GM23338 (cell line): ENCODE data around the gene TMEM218. TPM values are rescaled to one million over a fixed set of nuclear protein-coding genes. Genes with fewer than 3 reads are reported as not detected.

Experiments used
- ATAC-seq: fragments of 200-7000 bp; cut with Tn5 transposase; 3 replicates; pipeline ENCODE4 v1.9.1; 2020
- DNase-seq: peaks from one replicate; pipeline ENCODE4 v3.0.0-alpha.2; 2015; ENCODE audit warnings: low spot score
- H2AFZ ChIP-seq: fragments of 200-600 bp; sonication (generic); 2 replicates; pipeline ENCODE4 v1.8.0; 2016; ENCODE audit warnings: antibody characterized with exemption, mild to moderate bottlenecking, moderate library complexity
- H3F3A ChIP-seq: fragments of 200-600 bp; sonication (generic); replicated peaks from 2 replicates; pipeline ENCODE4 v1.8.0; 2017; ENCODE audit warnings: antibody characterized with exemption, mixed run types, low read depth
- H3K27ac ChIP-seq: fragments of 200-600 bp; sonication (generic); 2 replicates; pipeline ENCODE4 v1.6.1; 2016; ENCODE audit warnings: low read depth
- H3K27me3 ChIP-seq: fragments of 200-600 bp; sonication (generic); 2 replicates; pipeline ENCODE4 v1.8.0; 2016; ENCODE audit warnings: mild to moderate bottlenecking, mixed run types, moderate library complexity; ENCODE audit not compliant: insufficient read depth
- H3K36me3 ChIP-seq: fragments of 200-600 bp; sonication (generic); 2 replicates; pipeline ENCODE4 v1.8.0; 2016; ENCODE audit warnings: mild to moderate bottlenecking; ENCODE audit not compliant: insufficient read depth
- H3K4me1 ChIP-seq: fragments of 200-600 bp; sonication (generic); 2 replicates; pipeline ENCODE4 v1.8.0; 2016; ENCODE audit warnings: mild to moderate bottlenecking, moderate library complexity; ENCODE audit not compliant: insufficient read depth
- H3K4me2 ChIP-seq: fragments of 200-600 bp; sonication (generic); 2 replicates; pipeline ENCODE4 v1.7.1; 2017; ENCODE audit warnings: mixed run types
- H3K4me3 ChIP-seq: fragments of 200-600 bp; sonication (generic); 2 replicates; pipeline ENCODE4 v1.6.1; 2016; ENCODE audit warnings: mixed run types
- H3K79me2 ChIP-seq: fragments of 200-600 bp; sonication (generic); replicated peaks from 2 replicates; pipeline ENCODE4 v1.8.0; 2017; ENCODE audit warnings: mild to moderate bottlenecking; ENCODE audit not compliant: insufficient read depth
- H3K9me2 ChIP-seq: fragments of 200-600 bp; sonication (generic); 2 replicates; pipeline ENCODE4 v1.8.0; 2017; ENCODE audit not compliant: insufficient read depth
- H4K20me1 ChIP-seq: fragments of 200-600 bp; sonication (generic); replicated peaks from 2 replicates; pipeline ENCODE4 v1.8.0; 2017; ENCODE audit warnings: mild to moderate bottlenecking; ENCODE audit not compliant: insufficient read depth
- H3K27ac Mint-ChIP-seq: 2 replicates; pipeline ENCODE4 v1.8.0; 2020; ENCODE audit warnings: inconsistent platforms, mild to moderate bottlenecking, moderate library complexity, mixed read lengths
- H3K27me3 Mint-ChIP-seq: 3 replicates; pipeline ENCODE4 v1.8.0; 2022; ENCODE audit warnings: low read depth, mild to moderate bottlenecking, moderate library complexity, mixed read lengths, inconsistent platforms; ENCODE audit not compliant: insufficient read depth, poor library complexity
- H3K36me3 Mint-ChIP-seq: 3 replicates; pipeline ENCODE4 v1.8.0; 2021; ENCODE audit warnings: low read depth, mild to moderate bottlenecking, inconsistent platforms, moderate library complexity, mixed read lengths
- H3K4me1 Mint-ChIP-seq: 3 replicates; pipeline ENCODE4 v1.8.0; 2020; ENCODE audit warnings: mild to moderate bottlenecking, inconsistent platforms, mixed read lengths
- H3K4me3 Mint-ChIP-seq: 3 replicates; pipeline ENCODE4 v1.8.0; 2021; ENCODE audit warnings: moderate library complexity, mild to moderate bottlenecking, inconsistent platforms, mixed read lengths
- H3K9me3 Mint-ChIP-seq: 3 replicates; pipeline ENCODE4 v1.8.0; 2020; ENCODE audit warnings: moderate library complexity, mild to moderate bottlenecking, inconsistent platforms, mixed read lengths
- CREB1 ChIP-seq: fragments of 250-450 bp; sonication (Bioruptor Pico); IDR thresholded peaks from 2 replicates; pipeline ENCODE4 v1.5.0; 2020; ENCODE audit warnings: low read depth, mild to moderate bottlenecking, moderate library complexity
- ETS1 ChIP-seq: IDR thresholded peaks from 2 replicates; pipeline ENCODE4 v1.6.1; 2016; ENCODE audit warnings: antibody characterized with exemption
- EZH2 ChIP-seq: fragments of 200-600 bp; sonication (generic); IDR thresholded peaks from one replicate; pipeline ENCODE4 v1.8.0; 2017; ENCODE audit warnings: antibody characterized with exemption, mild to moderate bottlenecking, low read depth; ENCODE audit not compliant: unreplicated experiment
- EZH2phosphoT487 ChIP-seq: fragments of 200-600 bp; sonication (generic); IDR thresholded peaks from one replicate; pipeline ENCODE4 v1.8.1; 2018; ENCODE audit warnings: antibody characterized with exemption; ENCODE audit not compliant: unreplicated experiment
- JUNB ChIP-seq: IDR thresholded peaks from one replicate; pipeline ENCODE4 v1.6.1; 2016; ENCODE audit warnings: antibody characterized with exemption; ENCODE audit not compliant: unreplicated experiment
- NANOG ChIP-seq: IDR thresholded peaks from 2 replicates; pipeline ENCODE4 v1.6.1; 2016; ENCODE audit warnings: antibody characterized with exemption, borderline replicate concordance
- POLR2AphosphoS5 ChIP-seq: IDR thresholded peaks from 2 replicates; pipeline ENCODE4 v1.6.1; 2016; ENCODE audit warnings: antibody characterized with exemption, low read depth
- STAT1 ChIP-seq: IDR thresholded peaks from one replicate; pipeline ENCODE4 v1.6.1; 2016; ENCODE audit warnings: antibody characterized with exemption; ENCODE audit not compliant: unreplicated experiment
- ZNF114 ChIP-seq: fragments of 250-450 bp; sonication (Bioruptor Pico); IDR thresholded peaks from 2 replicates; pipeline ENCODE4 v1.5.0; 2020; ENCODE audit warnings: mild to moderate bottlenecking, moderate library complexity
- ZNF331 ChIP-seq: fragments of 250-450 bp; sonication (Bioruptor Pico); IDR thresholded peaks from 2 replicates; pipeline ENCODE4 v1.5.0; 2020; ENCODE audit warnings: low read depth, mild to moderate bottlenecking, moderate library complexity
- polyA plus RNA-seq: library from polyadenylated mRNA; unstranded; fragments of >200 nt; fragmentation: Nextera tagmentation; extraction: Ambion mirVana; gene quantifications from 2 replicates; pipeline ENCODE4 v1.2.1, GENCODE V29; 2016
- total RNA-seq: library from RNA; depleted of rRNA; stranded (reverse); fragments of >200 nt; shearing (Covaris generic); gene quantifications from 2 replicates; pipeline ENCODE4 v1.2.3, GENCODE V29; 2014
- TF ChIP-seq, protein P1 (sequence below): IDR thresholded peaks from one replicate; pipeline ENCODE4 v1.6.1; 2018; ENCODE audit warnings: antibody characterized with exemption; ENCODE audit not compliant: unreplicated experiment
- TF ChIP-seq, protein P2 (sequence below): fragments of 250-450 bp; sonication (Bioruptor Pico); IDR thresholded peaks from 2 replicates; pipeline ENCODE4 v1.5.0; 2020; ENCODE audit warnings: mild to moderate bottlenecking, moderate library complexity
- TF ChIP-seq, protein P3 (sequence below), 2 experiments: fragments of 200-600 bp in 1 of 2; sonication (generic) in 1 of 2; conservative IDR thresholded peaks; 2 replicates each; pipeline versions ENCODE4 v1.5.1 to v1.6.1; 2016 to 2017; ENCODE audit warnings: antibody characterized with exemption in 2 of 2, low read depth in 2 of 2, mild to moderate bottlenecking in 2 of 2, moderate library complexity in 1 of 2

TMEM218 gene
- total and polyA plus RNA-seq, 2 experiments from 2014 or later = 23.7 to 24.2 TPM

DNA sequence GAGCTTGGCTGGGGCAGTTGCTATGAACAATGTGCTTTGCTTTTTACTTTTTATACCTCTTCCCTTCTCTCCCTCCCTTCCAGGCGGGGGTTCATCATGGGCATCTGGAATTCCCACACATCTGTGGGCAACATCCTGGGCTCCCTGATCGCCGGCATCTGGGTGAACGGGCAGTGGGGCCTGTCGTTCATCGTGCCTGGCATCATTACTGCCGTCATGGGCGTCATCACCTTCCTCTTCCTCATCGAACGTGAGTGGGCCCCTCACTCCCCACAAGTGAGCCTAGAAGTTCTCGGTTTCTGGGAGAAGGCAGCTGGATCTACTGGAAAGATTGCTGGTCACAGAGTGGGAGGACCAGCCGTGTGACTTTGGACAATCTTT, 30.9 kb downstream of the TMEM218 start:
- H3K27me3 Mint-ChIP-seq = peaks cover 12% of the 10 kb centered on the region

More for the DNA sequence above, 30.9 kb downstream of the TMEM218 start:
- Histone ChIP-seq H3K4me1 (no peaks in the 10 kb centered on the region), H3K9me2 (no peaks in the 10 kb centered on the region), H3K36me3 (no peaks in the 10 kb centered on the region), H3K79me2 (no peaks in the 10 kb centered on the region), H3K4me3 (no peak overlapping the region), H2AFZ (no peak overlapping the region), H3F3A (no peaks in the 10 kb centered on the region), H3K27me3 (no peaks in the 10 kb centered on the region), H4K20me1 (no peaks in the 10 kb centered on the region), H3K4me2 (no peak overlapping the region), H3K27ac (no peak overlapping the region)
- H3K4me3 Mint-ChIP-seq = no peak overlapping the region
- H3K9me3 Mint-ChIP-seq = no peaks in the 10 kb centered on the region; the same call in 2 of the 3 replicates
- DNase-seq = no peak
- peaks cover 2% of the 10 kb centered on the region for H3K4me1 Mint-ChIP-seq
- H3K36me3 Mint-ChIP-seq = no peaks in the 10 kb centered on the region; the same call in 2 of the 3 replicates
- ATAC-seq = no peak
- no peak overlapping the region for H3K27ac Mint-ChIP-seq
- TF ChIP-seq ZNF331 (CRISPR knock-in tag) (no peak), POLR2AphosphoS5 (no peak), NANOG (no peak), ZNF114 (CRISPR knock-in tag) (no peak), ETS1 (no peak), JUNB (no peak), EZH2phosphoT487 (no peak), STAT1 (no peak), CREB1 (CRISPR knock-in tag) (no peak), EZH2 (no peak)
- TF ChIP-seq, protein P1, sequence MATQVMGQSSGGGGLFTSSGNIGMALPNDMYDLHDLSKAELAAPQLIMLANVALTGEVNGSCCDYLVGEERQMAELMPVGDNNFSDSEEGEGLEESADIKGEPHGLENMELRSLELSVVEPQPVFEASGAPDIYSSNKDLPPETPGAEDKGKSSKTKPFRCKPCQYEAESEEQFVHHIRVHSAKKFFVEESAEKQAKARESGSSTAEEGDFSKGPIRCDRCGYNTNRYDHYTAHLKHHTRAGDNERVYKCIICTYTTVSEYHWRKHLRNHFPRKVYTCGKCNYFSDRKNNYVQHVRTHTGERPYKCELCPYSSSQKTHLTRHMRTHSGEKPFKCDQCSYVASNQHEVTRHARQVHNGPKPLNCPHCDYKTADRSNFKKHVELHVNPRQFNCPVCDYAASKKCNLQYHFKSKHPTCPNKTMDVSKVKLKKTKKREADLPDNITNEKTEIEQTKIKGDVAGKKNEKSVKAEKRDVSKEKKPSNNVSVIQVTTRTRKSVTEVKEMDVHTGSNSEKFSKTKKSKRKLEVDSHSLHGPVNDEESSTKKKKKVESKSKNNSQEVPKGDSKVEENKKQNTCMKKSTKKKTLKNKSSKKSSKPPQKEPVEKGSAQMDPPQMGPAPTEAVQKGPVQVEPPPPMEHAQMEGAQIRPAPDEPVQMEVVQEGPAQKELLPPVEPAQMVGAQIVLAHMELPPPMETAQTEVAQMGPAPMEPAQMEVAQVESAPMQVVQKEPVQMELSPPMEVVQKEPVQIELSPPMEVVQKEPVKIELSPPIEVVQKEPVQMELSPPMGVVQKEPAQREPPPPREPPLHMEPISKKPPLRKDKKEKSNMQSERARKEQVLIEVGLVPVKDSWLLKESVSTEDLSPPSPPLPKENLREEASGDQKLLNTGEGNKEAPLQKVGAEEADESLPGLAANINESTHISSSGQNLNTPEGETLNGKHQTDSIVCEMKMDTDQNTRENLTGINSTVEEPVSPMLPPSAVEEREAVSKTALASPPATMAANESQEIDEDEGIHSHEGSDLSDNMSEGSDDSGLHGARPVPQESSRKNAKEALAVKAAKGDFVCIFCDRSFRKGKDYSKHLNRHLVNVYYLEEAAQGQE = no peak
- TF ChIP-seq, protein P2, sequence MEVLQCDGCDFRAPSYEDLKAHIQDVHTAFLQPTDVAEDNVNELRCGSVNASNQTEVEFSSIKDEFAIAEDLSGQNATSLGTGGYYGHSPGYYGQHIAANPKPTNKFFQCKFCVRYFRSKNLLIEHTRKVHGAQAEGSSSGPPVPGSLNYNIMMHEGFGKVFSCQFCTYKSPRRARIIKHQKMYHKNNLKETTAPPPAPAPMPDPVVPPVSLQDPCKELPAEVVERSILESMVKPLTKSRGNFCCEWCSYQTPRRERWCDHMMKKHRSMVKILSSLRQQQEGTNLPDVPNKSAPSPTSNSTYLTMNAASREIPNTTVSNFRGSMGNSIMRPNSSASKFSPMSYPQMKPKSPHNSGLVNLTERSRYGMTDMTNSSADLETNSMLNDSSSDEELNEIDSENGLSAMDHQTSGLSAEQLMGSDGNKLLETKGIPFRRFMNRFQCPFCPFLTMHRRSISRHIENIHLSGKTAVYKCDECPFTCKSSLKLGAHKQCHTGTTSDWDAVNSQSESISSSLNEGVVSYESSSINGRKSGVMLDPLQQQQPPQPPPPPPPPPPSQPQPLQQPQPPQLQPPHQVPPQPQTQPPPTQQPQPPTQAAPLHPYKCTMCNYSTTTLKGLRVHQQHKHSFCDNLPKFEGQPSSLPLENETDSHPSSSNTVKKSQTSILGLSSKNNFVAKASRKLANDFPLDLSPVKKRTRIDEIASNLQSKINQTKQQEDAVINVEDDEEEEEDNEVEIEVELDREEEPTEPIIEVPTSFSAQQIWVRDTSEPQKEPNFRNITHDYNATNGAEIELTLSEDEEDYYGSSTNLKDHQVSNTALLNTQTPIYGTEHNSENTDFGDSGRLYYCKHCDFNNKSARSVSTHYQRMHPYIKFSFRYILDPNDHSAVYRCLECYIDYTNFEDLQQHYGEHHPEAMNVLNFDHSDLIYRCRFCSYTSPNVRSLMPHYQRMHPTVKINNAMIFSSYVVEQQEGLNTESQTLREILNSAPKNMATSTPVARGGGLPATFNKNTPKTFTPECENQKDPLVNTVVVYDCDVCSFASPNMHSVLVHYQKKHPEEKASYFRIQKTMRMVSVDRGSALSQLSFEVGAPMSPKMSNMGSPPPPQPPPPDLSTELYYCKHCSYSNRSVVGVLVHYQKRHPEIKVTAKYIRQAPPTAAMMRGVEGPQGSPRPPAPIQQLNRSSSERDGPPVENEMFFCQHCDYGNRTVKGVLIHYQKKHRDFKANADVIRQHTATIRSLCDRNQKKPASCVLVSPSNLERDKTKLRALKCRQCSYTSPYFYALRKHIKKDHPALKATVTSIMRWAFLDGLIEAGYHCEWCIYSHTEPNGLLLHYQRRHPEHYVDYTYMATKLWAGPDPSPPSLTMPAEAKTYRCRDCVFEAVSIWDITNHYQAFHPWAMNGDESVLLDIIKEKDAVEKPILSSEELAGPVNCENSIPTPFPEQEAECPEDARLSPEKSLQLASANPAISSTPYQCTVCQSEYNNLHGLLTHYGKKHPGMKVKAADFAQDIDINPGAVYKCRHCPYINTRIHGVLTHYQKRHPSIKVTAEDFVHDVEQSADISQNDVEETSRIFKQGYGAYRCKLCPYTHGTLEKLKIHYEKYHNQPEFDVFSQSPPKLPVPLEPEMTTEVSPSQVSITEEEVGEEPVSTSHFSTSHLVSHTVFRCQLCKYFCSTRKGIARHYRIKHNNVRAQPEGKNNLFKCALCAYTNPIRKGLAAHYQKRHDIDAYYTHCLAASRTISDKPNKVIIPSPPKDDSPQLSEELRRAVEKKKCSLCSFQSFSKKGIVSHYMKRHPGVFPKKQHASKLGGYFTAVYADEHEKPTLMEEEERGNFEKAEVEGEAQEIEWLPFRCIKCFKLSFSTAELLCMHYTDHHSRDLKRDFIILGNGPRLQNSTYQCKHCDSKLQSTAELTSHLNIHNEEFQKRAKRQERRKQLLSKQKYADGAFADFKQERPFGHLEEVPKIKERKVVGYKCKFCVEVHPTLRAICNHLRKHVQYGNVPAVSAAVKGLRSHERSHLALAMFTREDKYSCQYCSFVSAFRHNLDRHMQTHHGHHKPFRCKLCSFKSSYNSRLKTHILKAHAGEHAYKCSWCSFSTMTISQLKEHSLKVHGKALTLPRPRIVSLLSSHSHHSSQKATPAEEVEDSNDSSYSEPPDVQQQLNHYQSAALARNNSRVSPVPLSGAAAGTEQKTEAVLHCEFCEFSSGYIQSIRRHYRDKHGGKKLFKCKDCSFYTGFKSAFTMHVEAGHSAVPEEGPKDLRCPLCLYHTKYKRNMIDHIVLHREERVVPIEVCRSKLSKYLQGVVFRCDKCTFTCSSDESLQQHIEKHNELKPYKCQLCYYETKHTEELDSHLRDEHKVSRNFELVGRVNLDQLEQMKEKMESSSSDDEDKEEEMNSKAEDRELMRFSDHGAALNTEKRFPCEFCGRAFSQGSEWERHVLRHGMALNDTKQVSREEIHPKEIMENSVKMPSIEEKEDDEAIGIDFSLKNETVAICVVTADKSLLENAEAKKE (CRISPR knock-in tag) = no peak
- TF ChIP-seq, protein P3, sequence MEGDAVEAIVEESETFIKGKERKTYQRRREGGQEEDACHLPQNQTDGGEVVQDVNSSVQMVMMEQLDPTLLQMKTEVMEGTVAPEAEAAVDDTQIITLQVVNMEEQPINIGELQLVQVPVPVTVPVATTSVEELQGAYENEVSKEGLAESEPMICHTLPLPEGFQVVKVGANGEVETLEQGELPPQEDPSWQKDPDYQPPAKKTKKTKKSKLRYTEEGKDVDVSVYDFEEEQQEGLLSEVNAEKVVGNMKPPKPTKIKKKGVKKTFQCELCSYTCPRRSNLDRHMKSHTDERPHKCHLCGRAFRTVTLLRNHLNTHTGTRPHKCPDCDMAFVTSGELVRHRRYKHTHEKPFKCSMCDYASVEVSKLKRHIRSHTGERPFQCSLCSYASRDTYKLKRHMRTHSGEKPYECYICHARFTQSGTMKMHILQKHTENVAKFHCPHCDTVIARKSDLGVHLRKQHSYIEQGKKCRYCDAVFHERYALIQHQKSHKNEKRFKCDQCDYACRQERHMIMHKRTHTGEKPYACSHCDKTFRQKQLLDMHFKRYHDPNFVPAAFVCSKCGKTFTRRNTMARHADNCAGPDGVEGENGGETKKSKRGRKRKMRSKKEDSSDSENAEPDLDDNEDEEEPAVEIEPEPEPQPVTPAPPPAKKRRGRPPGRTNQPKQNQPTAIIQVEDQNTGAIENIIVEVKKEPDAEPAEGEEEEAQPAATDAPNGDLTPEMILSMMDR (conservative IDR thresholded peaks at IDR 0.05; ENCODE audit: low read depth in 2 of 2) = no peak
